Common myeloid progenitor, CD34-positive (primary cell): ENCODE data around the gene LRMDA.

Source experiments
- CTCF ChIA-PET: fragments of 350-600 bp; sonication (Branson Sonifier 250); formaldehyde crosslinking; loops from one replicate; lab custom pipeline; 2021; ENCODE audit warnings: antibody characterized with exemption; lab: Charles Lee
- POLR2A ChIA-PET: fragments of 350-600 bp; sonication (Branson Sonifier 250); formaldehyde crosslinking; loops from one replicate; lab custom pipeline; 2021; ENCODE audit warnings: antibody characterized with exemption; lab: Charles Lee
- DNase-seq, 3 donors: peaks; one replicate each; pipeline versions ENCODE4 v3.0.0 to v3.0.0-alpha.2; 2013
- H3K27ac ChIP-seq, 2 experiments: 1 replicate in 1 of 2; 2 replicates in 1 of 2; pipeline ENCODE4 v1.7.0; 2013; ENCODE audit warnings: inconsistent platforms in 2 of 2, low read length in 2 of 2, mild to moderate bottlenecking in 2 of 2, low read depth in 1 of 2, moderate library complexity in 1 of 2; ENCODE audit not compliant: severe bottlenecking in 2 of 2, insufficient read depth in 1 of 2, poor library complexity in 1 of 2
- H3K27me3 ChIP-seq, 5 experiments: replicated peaks in 2 of 5; 1 replicate in 3 of 5; 2 replicates in 2 of 5; pipeline versions ENCODE4 v1.6.1 to v1.7.0; 2013; ENCODE audit warnings: low read length in 4 of 5, mild to moderate bottlenecking in 2 of 5, moderate library complexity in 2 of 5, inconsistent platforms in 1 of 5; ENCODE audit not compliant: insufficient read depth in 5 of 5, control insufficient read depth in 4 of 5
- H3K36me3 ChIP-seq, 4 experiments: 1 replicate in 2 of 4; 2 replicates in 2 of 4; pipeline versions ENCODE4 v1.6.1 to v1.7.0; 2013; ENCODE audit warnings: low read length in 3 of 4, control low read depth in 1 of 4, mild to moderate bottlenecking in 1 of 4; ENCODE audit not compliant: control insufficient read depth in 4 of 4, insufficient read depth in 4 of 4
- H3K4me1 ChIP-seq, 4 experiments: 1 replicate in 3 of 4; 2 replicates in 1 of 4; pipeline versions ENCODE4 v1.6.1 to v1.7.1; 2013; ENCODE audit warnings: low read length in 3 of 4, mild to moderate bottlenecking in 3 of 4, control low read depth in 1 of 4, inconsistent platforms in 1 of 4, moderate library complexity in 1 of 4; ENCODE audit not compliant: control insufficient read depth in 4 of 4, insufficient read depth in 4 of 4; ENCODE audit errors: control extremely low read depth in 1 of 4
- H3K4me3 ChIP-seq, 7 experiments: 1 replicate in 4 of 7; 2 replicates in 3 of 7; pipeline versions ENCODE4 v1.5.1 to v1.7.0; 2013; ENCODE audit warnings: mild to moderate bottlenecking in 7 of 7, low read length in 6 of 7, moderate library complexity in 6 of 7, inconsistent platforms in 2 of 7, low read depth in 2 of 7, control low read depth in 1 of 7; ENCODE audit not compliant: insufficient read depth in 4 of 7, control insufficient read depth in 1 of 7; ENCODE audit errors: extremely low read depth in 1 of 7
- H3K9me3 ChIP-seq, 5 experiments: 1 replicate in 4 of 5; 2 replicates in 1 of 5; pipeline versions ENCODE4 v1.6.1 to v1.7.1; 2013; ENCODE audit warnings: low read length in 4 of 5, mild to moderate bottlenecking in 2 of 5, inconsistent platforms in 1 of 5, low read depth in 1 of 5, moderate library complexity in 1 of 5; ENCODE audit not compliant: control insufficient read depth in 4 of 5, insufficient read depth in 2 of 5; ENCODE audit errors: control extremely low read depth in 1 of 5
- WGBS: methylation state at CpG from one replicate; pipeline ENCODE4 v1.1.5; 2013; ENCODE audit not compliant: insufficient coverage; 5-methylcytosine and 5-hydroxymethylcytosine counted together

LRMDA gene

GRCh38 chr10:75952093-75952492, 520.7 kb downstream of the LRMDA start:
- H3K4me1 ChIP-seq: peaks cover 0 to 3% (median 1%) of the 10 kb centered on the region in 4 experiments
- no peak overlapping the region for H3K27ac ChIP-seq
- H3K36me3 ChIP-seq: no peaks in the 10 kb centered on the region
- ChIA-PET CTCF (no interaction called here), POLR2A (no interaction called here)
- WGBS: 96% methylated on average over 4 of the region's 7 CpGs
- H3K4me3 ChIP-seq: no peak overlapping the region
- H3K27me3 ChIP-seq: no peaks in the 10 kb centered on the region
- H3K9me3 ChIP-seq: peaks cover 0 to 2% (median 0%) of the 10 kb centered on the region in 5 experiments
- no peak for DNase-seq

- Histone ChIP-seq H3K4me1 (peaks cover 0 to 3% (median 1%) of the 10 kb centered on the region in 4 experiments), H3K9me3 (no peaks in the 10 kb centered on the region), H3K27me3 (no peaks in the 10 kb centered on the region), H3K27ac (no peak overlapping the region), H3K36me3 (no peaks in the 10 kb centered on the region), H3K4me3 (no peak overlapping the region)
- ChIA-PET POLR2A (no interaction called here), CTCF (interaction anchor here (1.1 kb wide), 1 partner anchor 25 kb away, joined by 3 read pairs; no protein-coding TSS in a partner anchor)
- DNase-seq: no peak
- 96% methylated on average over 3 of the region's 4 CpGs for WGBS
Measured at GRCh38 chr10:75954486-75954885, 523.1 kb downstream of the LRMDA start.

- Histone ChIP-seq H3K27ac (no peak overlapping the region), H3K36me3 (no peaks in the 10 kb centered on the region), H3K27me3 (no peaks in the 10 kb centered on the region), H3K4me3 (no peak overlapping the region), H3K4me1 (peaks cover 0 to 3% (median 1%) of the 10 kb centered on the region in 4 experiments), H3K9me3 (no peaks in the 10 kb centered on the region)
- ChIA-PET POLR2A (no interaction called here), CTCF (interaction anchor here (1.1 kb wide), 1 partner anchor 12 kb away, joined by 4 read pairs; no protein-coding TSS in a partner anchor)
- WGBS: 100% methylated on average over 2 of the region's 2 CpGs
- DNase-seq: no peak
Measured at GRCh38 chr10:75955973-75956502, 524.6 kb downstream of the LRMDA start.

- H3K4me3 ChIP-seq: no peak overlapping the region
- peaks cover 0 to 3% (median 1%) of the 10 kb centered on the region in 4 experiments for H3K4me1 ChIP-seq
- ChIA-PET POLR2A (no interaction called here), CTCF (interaction anchor here (1.1 kb wide), 1 partner anchor 13 kb away, joined by 4 read pairs; no protein-coding TSS in a partner anchor)
- no peaks in the 10 kb centered on the region for H3K9me3 ChIP-seq
- DNase-seq: no peak
- H3K36me3 ChIP-seq: no peaks in the 10 kb centered on the region
- WGBS: 94% methylated on average over 2 of the region's 2 CpGs
- no peak overlapping the region for H3K27ac ChIP-seq
- no peaks in the 10 kb centered on the region for H3K27me3 ChIP-seq
Measured at GRCh38 chr10:75956624-75957023, 525.2 kb downstream of the LRMDA start.

GRCh38 chr10:75957314-75958120, 526.1 kb downstream of the LRMDA start:
- Histone ChIP-seq H3K27ac (no peak overlapping the region), H3K4me3 (no peak overlapping the region), H3K36me3 (no peaks in the 10 kb centered on the region), H3K27me3 (no peaks in the 10 kb centered on the region), H3K4me1 (peaks cover 0 to 3% (median 1%) of the 10 kb centered on the region in 4 experiments), H3K9me3 (no peaks in the 10 kb centered on the region)
- 94% methylated on average over 12 of the region's 12 CpGs for WGBS
- DNase-seq: no peak
- ChIA-PET POLR2A (no interaction called here), CTCF (interaction anchor here (0.6 to 1.3 kb wide), 2 partner anchors 8 to 64 kb away, joined by 3 to 4 read pairs; no protein-coding TSS in a partner anchor)

GRCh38 chr10:75959209-75959608, 527.8 kb downstream of the LRMDA start:
- WGBS: 100% methylated on average over 1 of the region's 4 CpGs
- DNase-seq: no peak
- H3K4me3 ChIP-seq: no peak overlapping the region
- no peaks in the 10 kb centered on the region for H3K9me3 ChIP-seq
- no peaks in the 10 kb centered on the region for H3K36me3 ChIP-seq
- no peaks in the 10 kb centered on the region for H3K27me3 ChIP-seq
- ChIA-PET CTCF (no interaction called here), POLR2A (no interaction called here)
- H3K27ac ChIP-seq: no peak overlapping the region
- no peaks in the 10 kb centered on the region for H3K4me1 ChIP-seq

- H3K9me3 ChIP-seq: no peaks in the 10 kb centered on the region
- H3K27me3 ChIP-seq: no peaks in the 10 kb centered on the region
- DNase-seq: no peak
- H3K4me3 ChIP-seq: no peak overlapping the region
- no CpG with 5 or more reads among the region's 1 CpG for WGBS
- CTCF ChIA-PET: no interaction called here
- POLR2A ChIA-PET: no interaction called here
- H3K36me3 ChIP-seq: no peaks in the 10 kb centered on the region
- no peaks in the 10 kb centered on the region for H3K4me1 ChIP-seq
- no peak overlapping the region for H3K27ac ChIP-seq
Measured at GRCh38 chr10:75959912-75960311, 528.5 kb downstream of the LRMDA start.
